Caki2 (cell line): ENCODE data around the gene CCND1. TPM values are rescaled to one million over a fixed set of nuclear protein-coding genes. Genes with fewer than 3 reads are reported as not detected.
"Not testable (repeated sequence)": the region's sequence is repeated elsewhere in the genome, so short reads cannot be mapped to it uniquely, and the experiment has no call there.

Source experiments
- DNase-seq: peaks from one replicate; pipeline ENCODE4 v3.0.0-alpha.2; 2015; ENCODE audit warnings: low read depth
- in situ Hi-C: cut with HindIII; loops from 2 replicates; pipeline ENCODE4 v1.10.0; 2016; ENCODE audit warnings: low sequenced_read_pairs, low pct_unique_long_range_greater_than_20kb, mixed read lengths
- total RNA-seq: library from RNA; depleted of rRNA; stranded (reverse); fragments of >200 nt; shearing (Covaris generic); gene quantifications from 2 replicates; pipeline ENCODE4 v1.2.3, GENCODE V29; 2014; ENCODE audit warnings: low replicate concordance

Gene CCND1
- total RNA-seq, 1 experiment from 2014 or later: 122 TPM

GRCh38 chr11:69671734-69672465 is 30.9 kb downstream of the CCND1 start:
- no peak for DNase-seq
- in situ Hi-C loops: loop anchor here (25.0 kb wide), 1 partner anchor 560 kb away; no protein-coding TSS in a partner anchor

GRCh38 chr11:69674267-69674885 is 33.4 kb downstream of the CCND1 start:
- DNase-seq: no peak
- in situ Hi-C loops: loop anchor here (25.0 kb wide), 1 partner anchor 562 kb away; no protein-coding TSS in a partner anchor

GRCh38 chr11:69674886-69675714 is 34.1 kb downstream of the CCND1 start, which contains the start of gene LTO1:
LTO1 (minus strand) TSS chr11:69675353; CDS start chr11:69675239, 114 bp downstream.
- DNase-seq: peak; percentile 94
- in situ Hi-C loops: loop anchor here (25.0 kb wide), 1 partner anchor 563 kb away; no protein-coding TSS in a partner anchor

GRCh38 chr11:69677749-69678148 is 36.8 kb downstream of the CCND1 start:
- in situ Hi-C loops: no loop called here
- no peak for DNase-seq

GRCh38 chr11:69680688-69681087 is 39.7 kb downstream of the CCND1 start:
- DNase-seq: no peak
- in situ Hi-C loops: no loop called here

- DNase-seq: peak; percentile 52
- in situ Hi-C loops: no loop called here
Observed at GRCh38 chr11:69682221-69682620, 41.3 kb downstream of the CCND1 start.

- no peak for DNase-seq
- in situ Hi-C loops: no loop called here
Observed at GRCh38 chr11:69682681-69683326, 41.8 kb downstream of the CCND1 start.

- DNase-seq: no peak
- in situ Hi-C loops: no loop called here
Observed at GRCh38 chr11:69683764-69684333, 42.9 kb downstream of the CCND1 start.

GRCh38 chr11:69684651-69685050 is 43.7 kb downstream of the CCND1 start:
- DNase-seq: no peak
- in situ Hi-C loops: no loop called here

- no peak for DNase-seq
- in situ Hi-C loops: no loop called here
Observed at GRCh38 chr11:69685348-69685747, 44.4 kb downstream of the CCND1 start.

GRCh38 chr11:69686452-69686851 is 45.5 kb downstream of the CCND1 start:
- DNase-seq: no peak
- in situ Hi-C loops: no loop called here

- no peak for DNase-seq
- in situ Hi-C loops: no loop called here
Observed at GRCh38 chr11:69686856-69687255, 45.9 kb downstream of the CCND1 start.

GRCh38 chr11:69687969-69688771 is 47.2 kb downstream of the CCND1 start:
- in situ Hi-C loops: not testable (repeated sequence)
- DNase-seq: peak; percentile 30

- DNase-seq: no peak
- in situ Hi-C loops: no loop called here
Observed at GRCh38 chr11:69689484-69690319, 48.7 kb downstream of the CCND1 start.

GRCh38 chr11:69691463-69691862 is 50.5 kb downstream of the CCND1 start:
- no peak for DNase-seq
- in situ Hi-C loops: no loop called here

- no peak for DNase-seq
- in situ Hi-C loops: no loop called here
Observed at GRCh38 chr11:69692422-69692821, 51.5 kb downstream of the CCND1 start.
